ENCODE results near the gene TMEM201.

DNA sequence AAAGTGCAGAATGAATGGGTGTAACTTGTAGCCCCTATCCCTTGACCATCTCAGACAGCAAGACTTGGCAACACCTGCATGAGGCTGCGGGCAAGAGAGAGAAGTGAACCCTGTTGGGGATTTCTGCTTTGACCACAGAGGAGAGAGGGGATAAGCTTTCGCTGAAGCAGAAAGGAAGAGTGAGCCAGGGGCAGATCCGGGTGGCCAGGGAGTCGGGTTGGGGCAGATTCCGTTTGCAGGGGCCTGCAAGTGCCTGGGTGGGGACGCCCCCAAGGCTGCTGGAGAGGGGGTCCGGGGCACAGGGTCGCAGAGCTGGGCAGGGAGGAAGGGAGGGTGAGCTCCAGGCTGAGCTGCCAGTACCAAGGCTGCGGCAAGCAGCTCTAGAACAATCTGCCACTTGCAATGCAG is 37.5 kb downstream of the TMEM201 start:
- TF ChIP-seq, protein P1, sequence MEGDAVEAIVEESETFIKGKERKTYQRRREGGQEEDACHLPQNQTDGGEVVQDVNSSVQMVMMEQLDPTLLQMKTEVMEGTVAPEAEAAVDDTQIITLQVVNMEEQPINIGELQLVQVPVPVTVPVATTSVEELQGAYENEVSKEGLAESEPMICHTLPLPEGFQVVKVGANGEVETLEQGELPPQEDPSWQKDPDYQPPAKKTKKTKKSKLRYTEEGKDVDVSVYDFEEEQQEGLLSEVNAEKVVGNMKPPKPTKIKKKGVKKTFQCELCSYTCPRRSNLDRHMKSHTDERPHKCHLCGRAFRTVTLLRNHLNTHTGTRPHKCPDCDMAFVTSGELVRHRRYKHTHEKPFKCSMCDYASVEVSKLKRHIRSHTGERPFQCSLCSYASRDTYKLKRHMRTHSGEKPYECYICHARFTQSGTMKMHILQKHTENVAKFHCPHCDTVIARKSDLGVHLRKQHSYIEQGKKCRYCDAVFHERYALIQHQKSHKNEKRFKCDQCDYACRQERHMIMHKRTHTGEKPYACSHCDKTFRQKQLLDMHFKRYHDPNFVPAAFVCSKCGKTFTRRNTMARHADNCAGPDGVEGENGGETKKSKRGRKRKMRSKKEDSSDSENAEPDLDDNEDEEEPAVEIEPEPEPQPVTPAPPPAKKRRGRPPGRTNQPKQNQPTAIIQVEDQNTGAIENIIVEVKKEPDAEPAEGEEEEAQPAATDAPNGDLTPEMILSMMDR (IDR thresholded peaks at IDR 0.05; ENCODE audit: extremely low read depth in 1 of 2, insufficient read depth in 1 of 2, low read depth in 1 of 2, low read length in 2 of 2), result no peak
- no peak for TF ChIP-seq GATA2 (IDR thresholded peaks at IDR 0.05; ENCODE audit: insufficient read depth, insufficient read length, low read depth, low read length)
- no peak for TF ChIP-seq POLR2A (IDR thresholded peaks at IDR 0.05; ENCODE audit: low read depth, low read length)
- TF ChIP-seq POLR2AphosphoS5 (IDR thresholded peaks at IDR 0.05; ENCODE audit: insufficient read depth, low read depth, low read length), result no peak
- TF ChIP-seq, protein P2, sequence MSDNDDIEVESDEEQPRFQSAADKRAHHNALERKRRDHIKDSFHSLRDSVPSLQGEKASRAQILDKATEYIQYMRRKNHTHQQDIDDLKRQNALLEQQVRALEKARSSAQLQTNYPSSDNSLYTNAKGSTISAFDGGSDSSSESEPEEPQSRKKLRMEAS (IDR thresholded peaks at IDR 0.05; ENCODE audit: insufficient read depth, insufficient read length), result no peak
- TF ChIP-seq EZH2 (IDR thresholded peaks at IDR 0.05; ENCODE audit: borderline replicate concordance, low read depth, low read length, severe bottlenecking), result no peak
